Natural killer cell treated with Interleukin-12 subunit alpha and Interleukin-12 subunit beta and Interleukin-15 and Interleukin-18, amount 100 ng/mL, for 72 hours (primary cell): ENCODE results near the gene PHF13. TPM values are rescaled to one million over a fixed set of nuclear protein-coding genes. Genes with fewer than 3 reads are reported as not detected.
"Not testable (repeated sequence)": the region's sequence is repeated elsewhere in the genome, so short reads cannot be mapped to it uniquely, and the experiment has no call there.

Experiments used
- ATAC-seq, 2 donors: fragments of 150-1000 bp; cut with Tn5 transposase in 1 of 2; sonication (Bioruptor Pico), chemical (Tn5 transposase) in 1 of 2; 2 replicates each; pipeline ENCODE4 v1.10.0; 2021
- DNase-seq: peaks from one replicate; pipeline ENCODE4 v3.0.0; 2022; ENCODE audit warnings: low spot score
- H3K27ac Mint-ChIP-seq, 2 donors: 1 replicate in 1 of 2; 2 replicates in 1 of 2; pipeline ENCODE4 v1.8.0; 2022; ENCODE audit warnings: mixed read lengths in 2 of 2, mild to moderate bottlenecking in 1 of 2, moderate library complexity in 1 of 2
- H3K27me3 Mint-ChIP-seq, 2 donors: 1 replicate in 1 of 2; 2 replicates in 1 of 2; pipeline ENCODE4 v1.8.0; 2022; ENCODE audit warnings: mixed read lengths in 2 of 2
- H3K36me3 Mint-ChIP-seq: one replicate; pipeline ENCODE4 v1.8.0; 2022; ENCODE audit warnings: mixed read lengths
- H3K4me1 Mint-ChIP-seq, 2 donors: 1 replicate in 1 of 2; 2 replicates in 1 of 2; pipeline ENCODE4 v1.8.0; 2022; ENCODE audit warnings: low read depth in 2 of 2, mixed read lengths in 2 of 2, mild to moderate bottlenecking in 1 of 2
- H3K4me3 Mint-ChIP-seq: one replicate; pipeline ENCODE4 v1.8.0; 2022; ENCODE audit warnings: mixed read lengths
- H3K9me3 Mint-ChIP-seq: 2 replicates; pipeline ENCODE4 v1.8.0; 2022; ENCODE audit warnings: mixed read lengths
- total RNA-seq, 2 donors: library from RNA; stranded (reverse); gene quantifications; one replicate each; pipeline ENCODE4 v1.2.3, GENCODE V29; 2022

Gene PHF13
- total RNA-seq, 2 donors from 2014 or later, result 10.8 to 14.7 TPM

DNA sequence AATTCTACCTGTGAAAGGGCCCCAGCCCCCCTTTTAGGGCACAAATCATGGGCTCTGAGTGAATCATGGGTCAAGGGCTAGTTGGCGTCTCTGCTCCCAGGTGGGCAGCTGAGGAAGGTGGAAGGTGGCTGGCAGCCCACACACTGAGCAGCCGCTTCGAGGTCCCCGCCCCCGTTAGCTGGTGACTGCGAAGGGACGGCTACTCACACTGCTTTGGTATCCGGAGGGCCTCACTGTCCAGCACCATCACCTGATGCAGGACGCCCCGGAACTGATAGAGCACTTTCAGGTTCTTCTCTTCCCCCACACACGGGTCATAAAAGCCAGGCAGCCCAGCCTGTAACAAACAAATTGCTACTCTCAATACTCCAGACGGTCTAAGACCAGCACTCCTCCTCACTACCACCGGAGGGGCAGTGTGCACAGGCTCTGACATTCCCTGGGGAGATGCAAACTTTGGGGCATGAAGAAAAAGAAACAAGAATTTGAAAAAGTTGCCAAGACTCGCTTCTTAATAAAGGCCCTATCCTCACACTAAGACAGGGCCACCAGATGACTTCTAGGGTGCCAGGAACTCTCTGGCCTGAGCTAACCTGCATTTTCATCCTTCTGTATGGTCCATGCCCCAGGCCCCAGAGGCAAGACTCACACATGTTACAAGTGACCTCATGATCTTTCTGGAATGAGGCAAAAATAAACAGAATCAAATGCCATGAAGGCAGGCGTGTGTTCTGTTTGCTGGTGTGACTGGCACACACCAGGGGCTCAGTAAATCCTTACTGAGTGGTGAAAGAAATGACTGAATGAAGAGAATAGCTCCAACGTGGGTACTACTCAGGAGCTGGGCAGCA, 22.6 kb downstream of the PHF13 start:
- H3K36me3 Mint-ChIP-seq, result no peaks in the 10 kb centered on the region
- H3K9me3 Mint-ChIP-seq, result no peaks in the 10 kb centered on the region
- no peak overlapping the region for H3K27ac Mint-ChIP-seq
- no peaks in the 10 kb centered on the region for H3K27me3 Mint-ChIP-seq
- DNase-seq (no peak), ATAC-seq (no peak)
- H3K4me3 Mint-ChIP-seq, result no peak overlapping the region
- H3K4me1 Mint-ChIP-seq, result no peaks in the 10 kb centered on the region

GRCh38 chr1:6636778-6637177, 23.2 kb downstream of the PHF13 start:
- not testable (repeated sequence) for H3K4me3 Mint-ChIP-seq, H3K27ac Mint-ChIP-seq, H3K9me3 Mint-ChIP-seq, DNase-seq, H3K27me3 Mint-ChIP-seq, H3K4me1 Mint-ChIP-seq, ATAC-seq, H3K36me3 Mint-ChIP-seq

DNA sequence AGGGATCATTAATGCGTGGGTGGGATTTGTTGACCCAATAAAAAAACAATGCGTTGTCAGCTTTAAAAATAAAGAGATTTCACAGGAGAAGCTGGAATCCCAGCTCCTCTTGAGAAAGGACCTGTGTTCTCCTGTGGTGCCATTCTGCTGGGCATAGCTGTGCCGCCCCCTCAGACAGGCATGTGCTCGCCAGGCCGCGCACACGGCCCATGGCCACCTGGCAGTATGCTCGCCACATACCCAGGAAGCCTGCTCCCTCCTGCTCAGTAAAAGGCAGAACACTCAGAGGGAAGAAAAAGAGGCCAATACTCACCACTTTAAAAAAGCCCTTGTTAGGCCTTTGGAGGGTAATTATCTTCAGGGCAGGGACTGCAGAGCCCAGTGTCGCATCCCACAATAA, 24.2 kb downstream of the PHF13 start:
- no peaks in the 10 kb centered on the region for H3K36me3 Mint-ChIP-seq
- ATAC-seq (no peak), DNase-seq (no peak)
- no peak overlapping the region for H3K4me3 Mint-ChIP-seq
- H3K9me3 Mint-ChIP-seq, result no peaks in the 10 kb centered on the region
- H3K27ac Mint-ChIP-seq, result no peak overlapping the region
- H3K27me3 Mint-ChIP-seq, result no peaks in the 10 kb centered on the region
- no peaks in the 10 kb centered on the region for H3K4me1 Mint-ChIP-seq

GRCh38 chr1:6638226-6638625, 24.7 kb downstream of the PHF13 start:
- H3K27ac Mint-ChIP-seq, result no peak overlapping the region
- H3K36me3 Mint-ChIP-seq, result no peaks in the 10 kb centered on the region
- no peaks in the 10 kb centered on the region for H3K27me3 Mint-ChIP-seq
- no peaks in the 10 kb centered on the region for H3K9me3 Mint-ChIP-seq
- no peak overlapping the region for H3K4me3 Mint-ChIP-seq
- ATAC-seq, result no peak
- no peak for DNase-seq
- H3K4me1 Mint-ChIP-seq, result no peaks in the 10 kb centered on the region

GRCh38 chr1:6640867-6641266, 27.3 kb downstream of the PHF13 start:
- not testable (repeated sequence) for H3K27ac Mint-ChIP-seq, H3K36me3 Mint-ChIP-seq, H3K4me3 Mint-ChIP-seq, H3K4me1 Mint-ChIP-seq, ATAC-seq, DNase-seq, H3K9me3 Mint-ChIP-seq, H3K27me3 Mint-ChIP-seq

- Mint-ChIP-seq H3K27ac (no peak overlapping the region), H3K27me3 (no peaks in the 10 kb centered on the region), H3K4me3 (no peak overlapping the region), H3K4me1 (no peaks in the 10 kb centered on the region), H3K36me3 (no peaks in the 10 kb centered on the region), H3K9me3 (no peaks in the 10 kb centered on the region)
- DNase-seq (no peak), ATAC-seq (no peak)
Observed at GRCh38 chr1:6645018-6645417, 31.5 kb downstream of the PHF13 start.

- H3K27me3 Mint-ChIP-seq, result no peaks in the 10 kb centered on the region
- no peak overlapping the region for H3K27ac Mint-ChIP-seq
- H3K4me3 Mint-ChIP-seq, result no peak overlapping the region
- DNase-seq (no peak), ATAC-seq (peak in 1 of 2 donors; percentile 48)
- H3K4me1 Mint-ChIP-seq, result no peaks in the 10 kb centered on the region
- H3K36me3 Mint-ChIP-seq, result no peaks in the 10 kb centered on the region
- no peaks in the 10 kb centered on the region for H3K9me3 Mint-ChIP-seq
Observed at GRCh38 chr1:6646499-6647148, 33.1 kb downstream of the PHF13 start.

- H3K4me3 Mint-ChIP-seq, result no peak overlapping the region
- H3K27me3 Mint-ChIP-seq, result no peaks in the 10 kb centered on the region
- no peaks in the 10 kb centered on the region for H3K36me3 Mint-ChIP-seq
- H3K9me3 Mint-ChIP-seq, result no peaks in the 10 kb centered on the region
- no peaks in the 10 kb centered on the region for H3K4me1 Mint-ChIP-seq
- ATAC-seq (no peak), DNase-seq (no peak)
- no peak overlapping the region for H3K27ac Mint-ChIP-seq
Observed at GRCh38 chr1:6648556-6648955, 35.0 kb downstream of the PHF13 start.

GRCh38 chr1:6651909-6652308, 38.4 kb downstream of the PHF13 start:
- DNase-seq, result no peak
- no peak for ATAC-seq
- no peak overlapping the region for H3K4me3 Mint-ChIP-seq
- no peaks in the 10 kb centered on the region for H3K9me3 Mint-ChIP-seq
- no peaks in the 10 kb centered on the region for H3K36me3 Mint-ChIP-seq
- no peaks in the 10 kb centered on the region for H3K4me1 Mint-ChIP-seq
- no peak overlapping the region for H3K27ac Mint-ChIP-seq
- no peaks in the 10 kb centered on the region for H3K27me3 Mint-ChIP-seq

GRCh38 chr1:6652986-6653385, 39.5 kb downstream of the PHF13 start:
- H3K27me3 Mint-ChIP-seq, result no peaks in the 10 kb centered on the region
- DNase-seq (no peak), ATAC-seq (no peak)
- H3K4me1 Mint-ChIP-seq, result no peaks in the 10 kb centered on the region
- no peaks in the 10 kb centered on the region for H3K9me3 Mint-ChIP-seq
- H3K4me3 Mint-ChIP-seq, result no peak overlapping the region
- H3K36me3 Mint-ChIP-seq, result no peaks in the 10 kb centered on the region
- H3K27ac Mint-ChIP-seq, result no peak overlapping the region

DNA sequence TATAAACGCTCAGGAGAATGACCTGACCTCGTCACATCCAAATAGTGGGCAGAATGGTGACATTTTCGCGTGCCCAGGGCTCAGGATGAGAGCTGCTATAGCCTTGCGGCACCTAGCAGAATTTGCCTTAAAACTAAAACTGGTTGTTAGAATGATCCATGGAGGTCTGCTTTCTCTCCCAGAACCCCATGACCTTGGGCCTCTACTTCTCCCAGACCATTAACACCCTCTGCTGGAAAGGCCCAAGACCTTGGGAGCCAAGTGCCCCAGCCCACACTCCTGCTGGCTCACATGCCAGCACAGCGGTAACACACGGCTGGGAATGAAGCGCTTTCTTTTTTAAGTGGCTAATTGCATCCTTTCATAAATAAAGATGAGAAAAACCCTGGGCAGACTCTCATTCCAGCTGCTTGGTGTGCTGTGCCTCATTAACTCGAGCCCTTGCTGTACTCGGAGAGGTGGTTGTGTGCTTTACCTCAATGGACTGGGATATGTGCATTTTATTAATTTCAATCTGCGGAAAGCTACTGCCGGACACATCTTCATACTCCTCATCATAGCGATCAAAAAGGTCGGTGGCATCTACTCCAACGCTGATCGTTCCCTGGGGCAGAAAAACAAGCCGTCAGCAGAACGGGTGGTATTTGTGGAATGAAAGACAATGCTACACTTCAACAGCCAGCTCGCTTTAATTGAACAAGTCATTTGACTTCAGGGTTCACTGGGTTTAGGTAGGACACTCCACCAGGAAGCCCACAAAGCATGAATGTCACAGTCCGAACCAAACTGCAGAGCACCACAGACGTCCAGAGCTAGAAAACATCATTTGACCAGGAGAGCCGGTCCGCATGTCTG, 40.1 kb downstream of the PHF13 start:
- Mint-ChIP-seq H3K4me1 (no peaks in the 10 kb centered on the region), H3K4me3 (no peak overlapping the region), H3K9me3 (no peaks in the 10 kb centered on the region), H3K27me3 (no peaks in the 10 kb centered on the region), H3K27ac (no peak overlapping the region), H3K36me3 (no peaks in the 10 kb centered on the region)
- ATAC-seq (no peak), DNase-seq (no peak)

- H3K4me3 Mint-ChIP-seq, result no peak overlapping the region
- no peaks in the 10 kb centered on the region for H3K4me1 Mint-ChIP-seq
- DNase-seq (no peak), ATAC-seq (no peak)
- H3K27ac Mint-ChIP-seq, result no peak overlapping the region
- no peaks in the 10 kb centered on the region for H3K36me3 Mint-ChIP-seq
- no peaks in the 10 kb centered on the region for H3K27me3 Mint-ChIP-seq
- no peaks in the 10 kb centered on the region for H3K9me3 Mint-ChIP-seq
Observed at GRCh38 chr1:6657138-6657537, 43.6 kb downstream of the PHF13 start.

DNA sequence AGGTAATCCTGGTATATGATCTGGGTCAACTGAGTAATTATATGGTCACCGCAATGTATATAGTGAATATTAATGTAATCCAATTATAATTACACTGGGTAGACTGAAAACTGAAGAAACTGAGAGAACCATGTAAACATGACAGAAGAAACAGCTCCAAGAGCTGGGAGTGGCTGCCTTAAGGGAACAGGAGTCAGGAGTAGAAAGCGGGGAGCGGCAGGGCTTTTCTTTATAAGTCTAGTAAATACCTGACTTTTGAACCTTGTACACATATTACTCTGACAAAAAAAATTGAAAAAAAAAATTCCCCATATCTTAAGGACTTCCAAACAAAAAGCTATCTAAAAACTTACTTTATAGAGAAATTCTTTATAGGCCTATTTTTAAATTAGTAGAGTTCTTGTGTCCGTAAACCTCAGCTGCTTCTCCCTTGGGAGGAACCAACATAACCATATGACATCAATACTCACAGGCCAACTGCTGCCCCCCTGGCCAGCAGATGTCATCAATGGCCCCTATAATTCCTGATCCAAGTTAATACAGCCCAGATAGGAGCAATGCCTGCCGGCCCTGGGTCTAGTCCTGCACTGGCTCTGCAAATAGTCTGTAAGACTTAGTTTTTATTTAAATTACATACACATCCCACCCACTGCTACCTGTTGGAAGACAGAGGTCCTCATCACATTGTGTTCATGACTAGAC, 45.0 kb downstream of the PHF13 start:
- ATAC-seq, result no peak
- H3K27ac Mint-ChIP-seq, result no peak overlapping the region
- H3K36me3 Mint-ChIP-seq, result no peaks in the 10 kb centered on the region
- no peaks in the 10 kb centered on the region for H3K9me3 Mint-ChIP-seq
- no peak overlapping the region for H3K4me3 Mint-ChIP-seq
- peaks cover 0 to 1% of the 10 kb centered on the region in 2 donors for H3K4me1 Mint-ChIP-seq
- DNase-seq, result no peak
- no peaks in the 10 kb centered on the region for H3K27me3 Mint-ChIP-seq
